Cardiac atrium fibroblast (primary cell): Measurements from ENCODE around the gene RASL11A. TPM values are rescaled to one million over a fixed set of nuclear protein-coding genes. Genes with fewer than 3 reads are reported as not detected.

Experiments
- total RNA-seq: library from RNA; depleted of rRNA; stranded (reverse); fragments of >200 nt; gene quantifications from 2 replicates; pipeline ENCODE4 v1.2.3, GENCODE V29; 2015

The RASL11A gene, protein sequence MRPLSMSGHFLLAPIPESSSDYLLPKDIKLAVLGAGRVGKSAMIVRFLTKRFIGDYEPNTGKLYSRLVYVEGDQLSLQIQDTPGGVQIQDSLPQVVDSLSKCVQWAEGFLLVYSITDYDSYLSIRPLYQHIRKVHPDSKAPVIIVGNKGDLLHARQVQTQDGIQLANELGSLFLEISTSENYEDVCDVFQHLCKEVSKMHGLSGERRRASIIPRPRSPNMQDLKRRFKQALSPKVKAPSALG
- 5.8 and 13.4 TPM in 2 replicates for total RNA-seq

GRCh38 chr13:27270594-27271520, at the start of gene RASL11A:
Gene RASL11A (plus strand): TSS chr13:27270830. CDS start chr13:27270945, 115 bp downstream.

GRCh38 chr13:27251166-27252091, 19.2 kb upstream of the RASL11A start, which contains the start of gene RPL21:
Gene RPL21 (plus strand): TSS chr13:27251558. CDS start chr13:27253777, 2,219 bp downstream.

Other genes starting within 250 kb of the RASL11A start
- gene USP12, start 99.0 kb upstream of the RASL11A start, total RNA-seq = 11.2 and 14.3 TPM in 2 replicates
- gene RPL21, start 19.3 kb upstream of the RASL11A start, total RNA-seq = 1,267 and 1,496 TPM in 2 replicates
- 69.3 and 71.5 TPM in 2 replicates for gene GTF3A, start 153.8 kb downstream of the RASL11A start, total RNA-seq
- gene MTIF3, start 179.7 kb downstream of the RASL11A start, total RNA-seq = 19.3 and 36.8 TPM in 2 replicates